DOHH2 (cell line): Measurements from ENCODE around the gene RNU6-7.

Experiments
- H3F3A ChIP-seq: fragments of 200-600 bp; sonication (generic), shearing (Covaris generic); 2 replicates; pipeline ENCODE4 v1.6.0; 2016; ENCODE audit warnings: antibody characterized with exemption, mild to moderate bottlenecking; ENCODE audit not compliant: control insufficient read depth, insufficient read depth
- H3K27ac ChIP-seq: fragments of 200-600 bp; sonication (generic); 2 replicates; pipeline ENCODE4 v1.5.1; 2014; ENCODE audit warnings: low read depth, mild to moderate bottlenecking, low read length, moderate library complexity
- H3K27me3 ChIP-seq: fragments of 200-600 bp; sonication (generic); 2 replicates; pipeline ENCODE4 v1.6.1; 2014; ENCODE audit warnings: mild to moderate bottlenecking, low read length, mixed read lengths; ENCODE audit not compliant: control insufficient read depth
- H3K36me3 ChIP-seq: fragments of 200-600 bp; sonication (generic); 2 replicates; pipeline ENCODE4 v1.6.1; 2014; ENCODE audit warnings: mild to moderate bottlenecking, low read length, moderate library complexity, mixed read lengths; ENCODE audit not compliant: control insufficient read depth
- H3K4me1 ChIP-seq: fragments of 200-600 bp; sonication (generic); 2 replicates; pipeline ENCODE4 v1.6.1; 2014; ENCODE audit warnings: mild to moderate bottlenecking, low read length, mixed read lengths; ENCODE audit not compliant: control insufficient read depth
- H3K4me2 ChIP-seq: fragments of 200-600 bp; sonication (generic); 2 replicates; pipeline ENCODE4 v1.6.0; 2014; ENCODE audit warnings: mild to moderate bottlenecking, low read length, moderate library complexity
- H3K4me3 ChIP-seq: fragments of 200-600 bp; sonication (generic); 2 replicates; pipeline ENCODE4 v1.5.1; 2014; ENCODE audit warnings: mild to moderate bottlenecking, low read length, mixed read lengths
- H3K79me2 ChIP-seq: fragments of 200-600 bp; sonication (generic); 2 replicates; pipeline ENCODE4 v1.6.1; 2014; ENCODE audit warnings: mild to moderate bottlenecking, low read length, mixed read lengths; ENCODE audit not compliant: control insufficient read depth
- H3K9me2 ChIP-seq: fragments of 200-600 bp; sonication (generic); replicated peaks from 2 replicates; pipeline ENCODE4 v1.6.1; 2014; ENCODE audit warnings: mild to moderate bottlenecking, low read length, mixed read lengths; ENCODE audit not compliant: control insufficient read depth
- H3K9me3 ChIP-seq: fragments of 200-600 bp; sonication (generic); 2 replicates; pipeline ENCODE4 v1.6.1; 2014; ENCODE audit warnings: antibody characterized with exemption, low read length, mixed read lengths; ENCODE audit not compliant: control insufficient read depth, insufficient read depth
- H4K20me1 ChIP-seq: fragments of 200-600 bp; sonication (generic); 2 replicates; pipeline ENCODE4 v1.6.0; 2014; ENCODE audit warnings: low read depth, mild to moderate bottlenecking, antibody characterized with exemption, low read length, moderate library complexity; ENCODE audit not compliant: control insufficient read depth, insufficient read depth
- EZH2phosphoT487 ChIP-seq: fragments of 200-600 bp; sonication (generic); IDR thresholded peaks from 2 replicates; pipeline ENCODE4 v1.6.1; 2017; ENCODE audit warnings: borderline replicate concordance, mild to moderate bottlenecking, antibody characterized with exemption, low read length, moderate library complexity, mixed read lengths
- TF ChIP-seq, protein P1 (sequence below): fragments of 200-600 bp; sonication (generic); IDR thresholded peaks from one replicate; pipeline ENCODE4 v1.5.1; 2014; ENCODE audit warnings: antibody characterized with exemption, mild to moderate bottlenecking, low read depth, low read length; ENCODE audit not compliant: poor library complexity, severe bottlenecking

The RNU6-7 gene

DNA sequence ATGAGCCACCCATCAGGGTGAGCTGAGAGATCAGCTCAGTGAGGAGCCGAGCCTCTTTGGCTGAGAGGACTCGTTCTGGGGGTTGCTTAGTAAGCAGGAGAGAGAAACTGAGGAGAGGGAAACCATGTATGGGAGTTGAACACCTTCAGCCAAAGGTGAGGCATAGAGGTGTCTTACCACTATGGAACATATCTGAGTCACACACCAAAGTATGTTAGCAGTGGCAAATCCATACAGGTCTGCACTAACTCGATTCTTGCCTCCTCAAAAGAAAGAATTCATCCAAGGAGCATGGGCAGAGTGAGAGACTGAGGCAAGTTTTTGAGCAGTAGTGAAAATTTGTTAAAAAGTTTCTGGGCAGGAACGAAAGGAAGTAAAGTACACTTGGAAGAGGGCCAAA lies 47.9 kb downstream of the RNU6-7 start:
- Histone ChIP-seq H4K20me1 (no peaks in the 10 kb centered on the region), H3K27ac (no peak overlapping the region), H3K4me1 (peaks cover 4% of the 10 kb centered on the region), H3K36me3 (no peaks in the 10 kb centered on the region), H3F3A (no peaks in the 10 kb centered on the region), H3K27me3 (no peaks in the 10 kb centered on the region), H3K9me3 (no peaks in the 10 kb centered on the region), H3K79me2 (no peaks in the 10 kb centered on the region), H3K4me3 (no peak overlapping the region), H3K4me2 (no peak overlapping the region), H3K9me2 (no peaks in the 10 kb centered on the region)
- TF ChIP-seq EZH2phosphoT487, result no peak
- TF ChIP-seq, protein P1, sequence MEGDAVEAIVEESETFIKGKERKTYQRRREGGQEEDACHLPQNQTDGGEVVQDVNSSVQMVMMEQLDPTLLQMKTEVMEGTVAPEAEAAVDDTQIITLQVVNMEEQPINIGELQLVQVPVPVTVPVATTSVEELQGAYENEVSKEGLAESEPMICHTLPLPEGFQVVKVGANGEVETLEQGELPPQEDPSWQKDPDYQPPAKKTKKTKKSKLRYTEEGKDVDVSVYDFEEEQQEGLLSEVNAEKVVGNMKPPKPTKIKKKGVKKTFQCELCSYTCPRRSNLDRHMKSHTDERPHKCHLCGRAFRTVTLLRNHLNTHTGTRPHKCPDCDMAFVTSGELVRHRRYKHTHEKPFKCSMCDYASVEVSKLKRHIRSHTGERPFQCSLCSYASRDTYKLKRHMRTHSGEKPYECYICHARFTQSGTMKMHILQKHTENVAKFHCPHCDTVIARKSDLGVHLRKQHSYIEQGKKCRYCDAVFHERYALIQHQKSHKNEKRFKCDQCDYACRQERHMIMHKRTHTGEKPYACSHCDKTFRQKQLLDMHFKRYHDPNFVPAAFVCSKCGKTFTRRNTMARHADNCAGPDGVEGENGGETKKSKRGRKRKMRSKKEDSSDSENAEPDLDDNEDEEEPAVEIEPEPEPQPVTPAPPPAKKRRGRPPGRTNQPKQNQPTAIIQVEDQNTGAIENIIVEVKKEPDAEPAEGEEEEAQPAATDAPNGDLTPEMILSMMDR, result no peak

DNA sequence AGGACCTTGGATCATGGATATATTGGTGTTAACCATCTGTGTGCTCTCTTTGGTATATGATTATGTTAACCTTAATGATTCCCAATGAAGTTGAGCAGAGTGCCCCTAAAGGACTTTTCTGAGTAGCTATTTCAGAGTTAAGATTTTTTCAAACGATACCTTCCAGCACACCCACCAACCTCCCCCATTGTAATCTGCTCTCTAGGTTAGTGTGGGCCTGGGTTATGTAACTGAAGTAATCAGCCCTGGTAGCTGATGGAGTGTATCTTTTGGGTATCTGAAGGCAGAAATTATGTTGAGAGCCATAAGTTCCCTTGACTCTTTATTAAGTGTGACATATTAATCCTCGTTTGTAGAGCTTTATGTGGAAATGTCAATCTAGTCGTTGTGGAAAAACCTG lies 48.8 kb downstream of the RNU6-7 start:
- H3F3A ChIP-seq, result no peaks in the 10 kb centered on the region
- H3K4me3 ChIP-seq, result no peak overlapping the region
- no peaks in the 10 kb centered on the region for H3K9me2 ChIP-seq
- H3K36me3 ChIP-seq, result no peaks in the 10 kb centered on the region
- peaks cover 4% of the 10 kb centered on the region for H3K4me1 ChIP-seq
- H4K20me1 ChIP-seq, result no peaks in the 10 kb centered on the region
- no peaks in the 10 kb centered on the region for H3K9me3 ChIP-seq
- TF ChIP-seq EZH2phosphoT487, result no peak
- TF ChIP-seq, protein P1, result no peak
- H3K79me2 ChIP-seq, result no peaks in the 10 kb centered on the region
- no peak overlapping the region for H3K4me2 ChIP-seq
- H3K27me3 ChIP-seq, result no peaks in the 10 kb centered on the region
- H3K27ac ChIP-seq, result no peak overlapping the region

DNA sequence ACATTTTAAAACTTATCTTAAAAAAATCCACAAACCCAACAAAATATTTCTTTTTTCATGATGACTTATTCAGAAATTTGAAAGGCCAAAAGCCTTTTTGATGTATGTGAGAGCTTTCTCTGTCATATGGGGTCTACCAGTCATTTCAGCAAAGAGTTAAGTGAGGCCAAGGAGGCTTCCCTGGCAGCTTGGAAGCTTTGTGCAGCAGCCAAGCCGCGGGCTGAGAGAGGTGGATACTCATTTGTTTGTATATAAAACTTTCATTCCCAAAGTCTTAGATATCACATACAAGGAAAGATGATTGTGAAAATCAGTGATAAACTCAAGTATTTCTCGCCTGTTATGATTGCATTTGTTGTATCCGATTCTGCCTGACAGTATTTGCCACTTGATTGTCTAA lies 49.7 kb downstream of the RNU6-7 start:
- Histone ChIP-seq H3K79me2 (no peaks in the 10 kb centered on the region), H3K36me3 (no peaks in the 10 kb centered on the region), H3K9me2 (no peaks in the 10 kb centered on the region), H3K27ac (no peak overlapping the region), H3K9me3 (no peaks in the 10 kb centered on the region), H4K20me1 (no peaks in the 10 kb centered on the region), H3K4me1 (peaks cover 4% of the 10 kb centered on the region), H3K4me2 (no peak overlapping the region), H3K4me3 (no peak overlapping the region), H3F3A (no peaks in the 10 kb centered on the region), H3K27me3 (no peaks in the 10 kb centered on the region)
- TF ChIP-seq EZH2phosphoT487, result no peak
- TF ChIP-seq, protein P1, result no peak
